Tibial nerve (tissue), 3 donors: ENCODE data around the gene NBEAL2.

Source experiments
- POLR2A ChIP-seq, 2 donors: fragments of 450-650 bp; IDR thresholded peaks; one replicate each; pipeline ENCODE4 v1.6.1; 2017; ENCODE audit warnings: antibody characterized with exemption in 2 of 2, mild to moderate bottlenecking in 2 of 2, moderate library complexity in 2 of 2
- TF ChIP-seq, protein P1 (sequence below), 5 experiments: fragments of 200-600 bp in 3 of 5; fragments of 450-650 bp in 2 of 5; sonication (generic) in 3 of 5; IDR thresholded peaks; one replicate each; pipeline ENCODE4 v1.5.1; 2016 to 2019; ENCODE audit warnings: antibody characterized with exemption in 5 of 5, mild to moderate bottlenecking in 3 of 5, moderate library complexity in 2 of 5

DNA sequence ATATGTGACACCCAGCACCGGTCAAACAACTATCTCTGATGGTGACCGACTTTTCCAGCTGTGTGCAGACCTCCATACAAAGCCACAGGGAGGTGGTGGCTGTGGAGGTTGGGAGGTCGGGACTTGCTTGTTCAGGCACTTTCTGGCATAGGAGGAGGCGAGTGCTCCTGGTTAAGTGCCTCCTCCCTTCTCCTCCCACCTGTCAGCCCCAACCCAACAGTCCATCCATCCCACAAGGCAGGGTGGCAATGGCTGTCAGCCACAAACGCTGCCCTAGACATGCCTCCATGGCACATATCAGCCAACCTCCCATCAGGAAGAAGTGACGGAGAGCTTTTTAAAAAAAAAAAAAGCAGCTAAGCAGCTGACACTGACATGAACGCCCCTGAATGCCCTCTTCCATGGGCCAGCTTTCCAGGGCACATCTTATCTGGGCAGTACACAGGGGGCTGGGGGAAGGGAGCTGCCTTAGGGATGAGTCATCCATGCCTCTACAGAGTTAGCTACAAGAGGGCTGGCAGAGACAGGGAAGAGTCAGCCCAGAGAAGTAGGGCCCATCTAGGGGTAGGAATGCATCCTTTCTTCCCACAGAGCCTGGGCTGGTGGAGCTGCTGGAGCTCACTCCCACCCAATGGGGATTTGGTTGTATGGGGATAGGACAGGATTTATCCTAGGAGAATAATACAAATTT, 44.2 kb upstream of the NBEAL2 start:
- no peak for TF ChIP-seq POLR2A (IDR thresholded peaks at IDR 0.05)
- TF ChIP-seq, protein P1, sequence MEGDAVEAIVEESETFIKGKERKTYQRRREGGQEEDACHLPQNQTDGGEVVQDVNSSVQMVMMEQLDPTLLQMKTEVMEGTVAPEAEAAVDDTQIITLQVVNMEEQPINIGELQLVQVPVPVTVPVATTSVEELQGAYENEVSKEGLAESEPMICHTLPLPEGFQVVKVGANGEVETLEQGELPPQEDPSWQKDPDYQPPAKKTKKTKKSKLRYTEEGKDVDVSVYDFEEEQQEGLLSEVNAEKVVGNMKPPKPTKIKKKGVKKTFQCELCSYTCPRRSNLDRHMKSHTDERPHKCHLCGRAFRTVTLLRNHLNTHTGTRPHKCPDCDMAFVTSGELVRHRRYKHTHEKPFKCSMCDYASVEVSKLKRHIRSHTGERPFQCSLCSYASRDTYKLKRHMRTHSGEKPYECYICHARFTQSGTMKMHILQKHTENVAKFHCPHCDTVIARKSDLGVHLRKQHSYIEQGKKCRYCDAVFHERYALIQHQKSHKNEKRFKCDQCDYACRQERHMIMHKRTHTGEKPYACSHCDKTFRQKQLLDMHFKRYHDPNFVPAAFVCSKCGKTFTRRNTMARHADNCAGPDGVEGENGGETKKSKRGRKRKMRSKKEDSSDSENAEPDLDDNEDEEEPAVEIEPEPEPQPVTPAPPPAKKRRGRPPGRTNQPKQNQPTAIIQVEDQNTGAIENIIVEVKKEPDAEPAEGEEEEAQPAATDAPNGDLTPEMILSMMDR (IDR thresholded peaks at IDR 0.05), result peak in 4 of 5 experiments; percentile 28 to 45 (median 40)
